Upper lobe of left lung (tissue), 4 donors: ENCODE results near the gene MALRD1.

Experiments
- POLR2A ChIP-seq, 4 donors: fragments of 450-650 bp; IDR thresholded peaks; one replicate each; pipeline ENCODE4 v1.5.1; 2016 to 2017; ENCODE audit warnings: antibody characterized with exemption in 4 of 4, mild to moderate bottlenecking in 2 of 4
- TF ChIP-seq, protein P1 (sequence below), 6 experiments: fragments of 450-650 bp in 4 of 6; fragments of 200-600 bp in 2 of 6; sonication (generic) in 2 of 6; IDR thresholded peaks; one replicate each; pipeline ENCODE4 v1.5.1; 2016 to 2019; ENCODE audit warnings: antibody characterized with exemption in 6 of 6

- TF ChIP-seq, protein P1, sequence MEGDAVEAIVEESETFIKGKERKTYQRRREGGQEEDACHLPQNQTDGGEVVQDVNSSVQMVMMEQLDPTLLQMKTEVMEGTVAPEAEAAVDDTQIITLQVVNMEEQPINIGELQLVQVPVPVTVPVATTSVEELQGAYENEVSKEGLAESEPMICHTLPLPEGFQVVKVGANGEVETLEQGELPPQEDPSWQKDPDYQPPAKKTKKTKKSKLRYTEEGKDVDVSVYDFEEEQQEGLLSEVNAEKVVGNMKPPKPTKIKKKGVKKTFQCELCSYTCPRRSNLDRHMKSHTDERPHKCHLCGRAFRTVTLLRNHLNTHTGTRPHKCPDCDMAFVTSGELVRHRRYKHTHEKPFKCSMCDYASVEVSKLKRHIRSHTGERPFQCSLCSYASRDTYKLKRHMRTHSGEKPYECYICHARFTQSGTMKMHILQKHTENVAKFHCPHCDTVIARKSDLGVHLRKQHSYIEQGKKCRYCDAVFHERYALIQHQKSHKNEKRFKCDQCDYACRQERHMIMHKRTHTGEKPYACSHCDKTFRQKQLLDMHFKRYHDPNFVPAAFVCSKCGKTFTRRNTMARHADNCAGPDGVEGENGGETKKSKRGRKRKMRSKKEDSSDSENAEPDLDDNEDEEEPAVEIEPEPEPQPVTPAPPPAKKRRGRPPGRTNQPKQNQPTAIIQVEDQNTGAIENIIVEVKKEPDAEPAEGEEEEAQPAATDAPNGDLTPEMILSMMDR (IDR thresholded peaks at IDR 0.05) = no peak
- TF ChIP-seq POLR2A (IDR thresholded peaks at IDR 0.05) = no peak
These were observed 557.2 kb downstream of the MALRD1 start for GRCh38 chr10:19605806-19606205.
